ENCODE results near the gene LRIG2. TPM values are rescaled to one million over a fixed set of nuclear protein-coding genes. Genes with fewer than 3 reads are reported as not detected.

LRIG2 gene
- total RNA-seq, 1 experiment from 2014 or later: 22.5 TPM

DNA sequence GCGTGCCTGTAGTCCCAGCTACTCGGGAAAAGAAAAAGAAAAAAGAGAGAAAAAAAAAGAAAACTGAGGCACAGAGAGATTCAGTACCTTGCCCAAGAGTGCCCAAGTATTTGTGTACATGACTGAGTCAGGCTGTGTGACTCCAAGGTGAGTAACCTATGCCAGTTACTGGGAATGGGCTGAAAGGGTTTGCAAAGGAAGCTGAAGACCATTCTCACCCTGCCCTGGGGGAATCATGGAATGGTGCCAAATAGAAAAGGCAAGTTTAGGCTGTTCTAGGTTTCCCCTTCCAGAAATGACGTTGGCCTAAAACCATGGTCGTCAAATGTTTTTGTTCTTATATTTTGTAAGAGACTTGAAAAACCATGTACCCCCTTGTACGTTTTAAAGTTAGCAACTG is 37.9 kb upstream of the LRIG2 start (continued):
- no peak for TF ChIP-seq CREB1 (CRISPR knock-in tag; IDR thresholded peaks at IDR 0.05)

DNA sequence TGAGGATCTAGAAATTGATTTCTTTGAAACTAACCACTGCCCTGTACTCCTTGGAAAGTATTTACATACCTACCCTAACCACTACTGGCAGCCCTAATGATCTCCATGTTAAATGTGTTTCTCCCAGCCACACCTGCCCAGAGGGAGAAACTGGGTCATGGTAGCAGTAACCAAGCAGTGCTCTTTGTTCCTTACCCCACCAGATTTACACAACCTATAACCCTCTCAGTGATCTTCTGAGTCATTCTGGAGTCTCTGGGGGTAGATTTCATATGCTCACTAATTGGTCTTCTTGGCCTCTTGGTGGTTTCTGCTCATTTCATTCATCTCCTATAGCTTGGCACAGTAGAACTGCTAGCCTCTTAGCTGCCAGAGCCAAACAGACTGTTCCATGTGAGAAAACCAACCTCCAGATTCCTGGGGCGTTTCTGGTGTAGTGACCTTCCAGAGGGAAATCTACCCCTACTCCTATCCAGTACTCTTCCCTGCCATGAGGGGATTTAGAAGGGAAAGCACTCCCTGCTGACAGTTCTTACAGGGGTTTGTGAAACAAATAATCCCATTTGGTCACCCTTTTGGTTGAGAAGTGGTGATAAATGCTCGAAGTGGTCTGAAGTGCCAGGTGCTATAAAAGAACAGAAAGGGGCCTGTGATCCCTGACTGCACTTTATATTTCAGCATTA is 36.2 kb upstream of the LRIG2 start:
- Mint-ChIP-seq H3K27me3 (ENCODE audit: low read depth) (no peaks in the 10 kb centered on the region), H3K4me1 (peaks cover 37% of the 10 kb centered on the region), H3K9me3 (no peaks in the 10 kb centered on the region), H3K27ac (0 out of 2 replicates have a peak overlapping the region, but pooled peaks have one; percentile 59), H3K4me3 (no peak overlapping the region), H3K36me3 (no peaks in the 10 kb centered on the region)
- TF ChIP-seq ETV6 (CRISPR knock-in tag; IDR thresholded peaks at IDR 0.05): no peak
- TF ChIP-seq PRRX2 (CRISPR knock-in tag; IDR thresholded peaks at IDR 0.05): no peak
- TF ChIP-seq NFATC4 (CRISPR knock-in tag; IDR thresholded peaks at IDR 0.05): no peak
- TF ChIP-seq CREB1 (CRISPR knock-in tag; IDR thresholded peaks at IDR 0.05): no peak
- TF ChIP-seq, protein P1, sequence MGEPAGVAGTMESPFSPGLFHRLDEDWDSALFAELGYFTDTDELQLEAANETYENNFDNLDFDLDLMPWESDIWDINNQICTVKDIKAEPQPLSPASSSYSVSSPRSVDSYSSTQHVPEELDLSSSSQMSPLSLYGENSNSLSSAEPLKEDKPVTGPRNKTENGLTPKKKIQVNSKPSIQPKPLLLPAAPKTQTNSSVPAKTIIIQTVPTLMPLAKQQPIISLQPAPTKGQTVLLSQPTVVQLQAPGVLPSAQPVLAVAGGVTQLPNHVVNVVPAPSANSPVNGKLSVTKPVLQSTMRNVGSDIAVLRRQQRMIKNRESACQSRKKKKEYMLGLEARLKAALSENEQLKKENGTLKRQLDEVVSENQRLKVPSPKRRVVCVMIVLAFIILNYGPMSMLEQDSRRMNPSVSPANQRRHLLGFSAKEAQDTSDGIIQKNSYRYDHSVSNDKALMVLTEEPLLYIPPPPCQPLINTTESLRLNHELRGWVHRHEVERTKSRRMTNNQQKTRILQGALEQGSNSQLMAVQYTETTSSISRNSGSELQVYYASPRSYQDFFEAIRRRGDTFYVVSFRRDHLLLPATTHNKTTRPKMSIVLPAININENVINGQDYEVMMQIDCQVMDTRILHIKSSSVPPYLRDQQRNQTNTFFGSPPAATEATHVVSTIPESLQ (CRISPR knock-in tag; IDR thresholded peaks at IDR 0.05): no peak
- no peak for TF ChIP-seq ELF4 (CRISPR knock-in tag; IDR thresholded peaks at IDR 0.05; ENCODE audit: low read depth)
- TF ChIP-seq NR2C2 (CRISPR knock-in tag; IDR thresholded peaks at IDR 0.05): no peak
- TF ChIP-seq NFE2L1 (CRISPR knock-in tag; IDR thresholded peaks at IDR 0.05): no peak
- TF ChIP-seq, protein P2, sequence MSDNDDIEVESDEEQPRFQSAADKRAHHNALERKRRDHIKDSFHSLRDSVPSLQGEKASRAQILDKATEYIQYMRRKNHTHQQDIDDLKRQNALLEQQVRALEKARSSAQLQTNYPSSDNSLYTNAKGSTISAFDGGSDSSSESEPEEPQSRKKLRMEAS (CRISPR knock-in tag; IDR thresholded peaks at IDR 0.05): no peak
- TF ChIP-seq, protein P3, sequence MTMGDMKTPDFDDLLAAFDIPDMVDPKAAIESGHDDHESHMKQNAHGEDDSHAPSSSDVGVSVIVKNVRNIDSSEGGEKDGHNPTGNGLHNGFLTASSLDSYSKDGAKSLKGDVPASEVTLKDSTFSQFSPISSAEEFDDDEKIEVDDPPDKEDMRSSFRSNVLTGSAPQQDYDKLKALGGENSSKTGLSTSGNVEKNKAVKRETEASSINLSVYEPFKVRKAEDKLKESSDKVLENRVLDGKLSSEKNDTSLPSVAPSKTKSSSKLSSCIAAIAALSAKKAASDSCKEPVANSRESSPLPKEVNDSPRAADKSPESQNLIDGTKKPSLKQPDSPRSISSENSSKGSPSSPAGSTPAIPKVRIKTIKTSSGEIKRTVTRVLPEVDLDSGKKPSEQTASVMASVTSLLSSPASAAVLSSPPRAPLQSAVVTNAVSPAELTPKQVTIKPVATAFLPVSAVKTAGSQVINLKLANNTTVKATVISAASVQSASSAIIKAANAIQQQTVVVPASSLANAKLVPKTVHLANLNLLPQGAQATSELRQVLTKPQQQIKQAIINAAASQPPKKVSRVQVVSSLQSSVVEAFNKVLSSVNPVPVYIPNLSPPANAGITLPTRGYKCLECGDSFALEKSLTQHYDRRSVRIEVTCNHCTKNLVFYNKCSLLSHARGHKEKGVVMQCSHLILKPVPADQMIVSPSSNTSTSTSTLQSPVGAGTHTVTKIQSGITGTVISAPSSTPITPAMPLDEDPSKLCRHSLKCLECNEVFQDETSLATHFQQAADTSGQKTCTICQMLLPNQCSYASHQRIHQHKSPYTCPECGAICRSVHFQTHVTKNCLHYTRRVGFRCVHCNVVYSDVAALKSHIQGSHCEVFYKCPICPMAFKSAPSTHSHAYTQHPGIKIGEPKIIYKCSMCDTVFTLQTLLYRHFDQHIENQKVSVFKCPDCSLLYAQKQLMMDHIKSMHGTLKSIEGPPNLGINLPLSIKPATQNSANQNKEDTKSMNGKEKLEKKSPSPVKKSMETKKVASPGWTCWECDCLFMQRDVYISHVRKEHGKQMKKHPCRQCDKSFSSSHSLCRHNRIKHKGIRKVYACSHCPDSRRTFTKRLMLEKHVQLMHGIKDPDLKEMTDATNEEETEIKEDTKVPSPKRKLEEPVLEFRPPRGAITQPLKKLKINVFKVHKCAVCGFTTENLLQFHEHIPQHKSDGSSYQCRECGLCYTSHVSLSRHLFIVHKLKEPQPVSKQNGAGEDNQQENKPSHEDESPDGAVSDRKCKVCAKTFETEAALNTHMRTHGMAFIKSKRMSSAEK (CRISPR knock-in tag; IDR thresholded peaks at IDR 0.05; ENCODE audit: borderline replicate concordance): no peak
- no peak for TF ChIP-seq CBFB (CRISPR knock-in tag; IDR thresholded peaks at IDR 0.05; ENCODE audit: low read depth)
- TF ChIP-seq, protein P4, sequence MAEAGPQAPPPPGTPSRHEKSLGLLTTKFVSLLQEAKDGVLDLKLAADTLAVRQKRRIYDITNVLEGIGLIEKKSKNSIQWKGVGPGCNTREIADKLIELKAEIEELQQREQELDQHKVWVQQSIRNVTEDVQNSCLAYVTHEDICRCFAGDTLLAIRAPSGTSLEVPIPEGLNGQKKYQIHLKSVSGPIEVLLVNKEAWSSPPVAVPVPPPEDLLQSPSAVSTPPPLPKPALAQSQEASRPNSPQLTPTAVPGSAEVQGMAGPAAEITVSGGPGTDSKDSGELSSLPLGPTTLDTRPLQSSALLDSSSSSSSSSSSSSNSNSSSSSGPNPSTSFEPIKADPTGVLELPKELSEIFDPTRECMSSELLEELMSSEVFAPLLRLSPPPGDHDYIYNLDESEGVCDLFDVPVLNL (CRISPR knock-in tag; IDR thresholded peaks at IDR 0.05; ENCODE audit: borderline replicate concordance, low read depth): no peak
- TF ChIP-seq FOXK1 (CRISPR knock-in tag; IDR thresholded peaks at IDR 0.05): no peak
- DNase-seq (ENCODE audit: low spot score) (no peak), ATAC-seq (peak; percentile 32)
- CTCF ChIA-PET: interaction anchor here (1.0 kb wide), 1 partner anchor 36 kb away, joined by 3 read pairs; the partner anchor contains the start of gene LRIG2
- POLR2A ChIA-PET: interaction anchor here (0.6 kb wide), 1 partner anchor 11 kb away, joined by 3 read pairs; no protein-coding TSS in a partner anchor

DNA sequence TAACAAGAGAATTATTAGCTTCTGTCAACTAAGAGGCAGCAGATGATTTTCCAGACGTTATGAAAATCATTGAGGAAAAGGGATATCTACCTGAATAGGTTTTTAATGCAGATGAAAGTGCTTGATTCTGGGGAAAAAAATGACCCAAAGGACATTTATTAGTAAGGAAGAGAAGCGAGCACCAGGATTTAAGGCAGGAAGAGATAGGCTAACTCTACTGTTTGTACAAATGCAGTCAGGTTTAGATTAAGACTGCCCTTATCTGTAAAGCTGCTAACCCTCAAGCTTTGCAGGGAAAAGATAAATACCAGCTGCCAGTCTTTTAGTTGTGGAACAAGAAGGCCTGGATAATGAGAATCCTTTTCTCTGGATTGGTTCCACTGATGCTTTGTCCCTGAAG is 33.0 kb upstream of the LRIG2 start:
- CTCF ChIA-PET: interaction anchor here (1.6 to 5.0 kb wide), 2 partner anchors 17 to 32 kb away, joined by 3 to 149 read pairs; partner anchors contain the start of gene LRIG2
- Mint-ChIP-seq H3K36me3 (no peaks in the 10 kb centered on the region), H3K9me3 (no peaks in the 10 kb centered on the region), H3K4me3 (no peak overlapping the region), H3K27ac (no peak overlapping the region), H3K4me1 (peaks cover 63% of the 10 kb centered on the region), H3K27me3 (ENCODE audit: low read depth) (no peaks in the 10 kb centered on the region)
- no peak for DNase-seq (ENCODE audit: low spot score)
- no peak for ATAC-seq
- POLR2A ChIA-PET: no interaction called here
- TF ChIP-seq JAZF1 (CRISPR knock-in tag; IDR thresholded peaks at IDR 0.05): no peak
- TF ChIP-seq, protein P5, sequence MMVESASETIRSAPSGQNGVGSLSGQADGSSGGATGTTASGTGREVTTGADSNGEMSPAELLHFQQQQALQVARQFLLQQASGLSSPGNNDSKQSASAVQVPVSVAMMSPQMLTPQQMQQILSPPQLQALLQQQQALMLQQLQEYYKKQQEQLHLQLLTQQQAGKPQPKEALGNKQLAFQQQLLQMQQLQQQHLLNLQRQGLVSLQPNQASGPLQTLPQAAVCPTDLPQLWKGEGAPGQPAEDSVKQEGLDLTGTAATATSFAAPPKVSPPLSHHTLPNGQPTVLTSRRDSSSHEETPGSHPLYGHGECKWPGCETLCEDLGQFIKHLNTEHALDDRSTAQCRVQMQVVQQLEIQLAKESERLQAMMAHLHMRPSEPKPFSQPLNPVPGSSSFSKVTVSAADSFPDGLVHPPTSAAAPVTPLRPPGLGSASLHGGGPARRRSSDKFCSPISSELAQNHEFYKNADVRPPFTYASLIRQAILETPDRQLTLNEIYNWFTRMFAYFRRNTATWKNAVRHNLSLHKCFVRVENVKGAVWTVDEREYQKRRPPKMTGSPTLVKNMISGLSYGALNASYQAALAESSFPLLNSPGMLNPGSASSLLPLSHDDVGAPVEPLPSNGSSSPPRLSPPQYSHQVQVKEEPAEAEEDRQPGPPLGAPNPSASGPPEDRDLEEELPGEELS (CRISPR knock-in tag; IDR thresholded peaks at IDR 0.05): no peak
- TF ChIP-seq, protein P6, sequence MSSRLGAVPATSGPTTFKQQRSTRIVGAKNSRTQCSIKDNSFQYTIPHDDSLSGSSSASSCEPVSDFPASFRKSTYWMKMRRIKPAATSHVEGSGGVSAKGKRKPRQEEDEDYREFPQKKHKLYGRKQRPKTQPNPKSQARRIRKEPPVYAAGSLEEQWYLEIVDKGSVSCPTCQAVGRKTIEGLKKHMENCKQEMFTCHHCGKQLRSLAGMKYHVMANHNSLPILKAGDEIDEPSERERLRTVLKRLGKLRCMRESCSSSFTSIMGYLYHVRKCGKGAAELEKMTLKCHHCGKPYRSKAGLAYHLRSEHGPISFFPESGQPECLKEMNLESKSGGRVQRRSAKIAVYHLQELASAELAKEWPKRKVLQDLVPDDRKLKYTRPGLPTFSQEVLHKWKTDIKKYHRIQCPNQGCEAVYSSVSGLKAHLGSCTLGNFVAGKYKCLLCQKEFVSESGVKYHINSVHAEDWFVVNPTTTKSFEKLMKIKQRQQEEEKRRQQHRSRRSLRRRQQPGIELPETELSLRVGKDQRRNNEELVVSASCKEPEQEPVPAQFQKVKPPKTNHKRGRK (CRISPR knock-in tag; IDR thresholded peaks at IDR 0.05; ENCODE audit: borderline replicate concordance): no peak

Data from WTC11 (cell line).